HUES64 (cell line): ENCODE data around the gene TMEM120A.

Experiments used
- H3K27ac ChIP-seq: 2 replicates; pipeline ENCODE4 v1.7.0; 2013; ENCODE audit warnings: low read depth, low read length, inconsistent platforms
- H3K27me3 ChIP-seq: 2 replicates; pipeline ENCODE4 v1.6.1; 2013; ENCODE audit warnings: mild to moderate bottlenecking, low read length; ENCODE audit not compliant: insufficient read depth
- H3K36me3 ChIP-seq: 2 replicates; pipeline ENCODE4 v1.6.1; 2013; ENCODE audit warnings: mild to moderate bottlenecking, low read length; ENCODE audit not compliant: insufficient read depth
- H3K4me1 ChIP-seq: 2 replicates; pipeline ENCODE4 v1.6.1; 2013; ENCODE audit warnings: mild to moderate bottlenecking, low read length, moderate library complexity; ENCODE audit not compliant: insufficient read depth
- H3K4me3 ChIP-seq: 2 replicates; pipeline ENCODE4 v1.5.1; 2013; ENCODE audit warnings: mild to moderate bottlenecking, low read length, moderate library complexity
- H3K9ac ChIP-seq: 2 replicates; pipeline ENCODE4 v1.6.1; 2013; ENCODE audit warnings: mild to moderate bottlenecking, low read depth, low read length
- H3K9me3 ChIP-seq: 2 replicates; pipeline ENCODE4 v1.6.1; 2013; ENCODE audit warnings: low read depth, low read length; ENCODE audit not compliant: insufficient read depth
- WGBS: fragments of 150-250, 120-280 bp; methylation state at CpG from one replicate; pipeline ENCODE4 v1.1.7; 2013; ENCODE audit warnings: missing lambda C conversion rate; 5-methylcytosine and 5-hydroxymethylcytosine counted together

The TMEM120A gene

DNA sequence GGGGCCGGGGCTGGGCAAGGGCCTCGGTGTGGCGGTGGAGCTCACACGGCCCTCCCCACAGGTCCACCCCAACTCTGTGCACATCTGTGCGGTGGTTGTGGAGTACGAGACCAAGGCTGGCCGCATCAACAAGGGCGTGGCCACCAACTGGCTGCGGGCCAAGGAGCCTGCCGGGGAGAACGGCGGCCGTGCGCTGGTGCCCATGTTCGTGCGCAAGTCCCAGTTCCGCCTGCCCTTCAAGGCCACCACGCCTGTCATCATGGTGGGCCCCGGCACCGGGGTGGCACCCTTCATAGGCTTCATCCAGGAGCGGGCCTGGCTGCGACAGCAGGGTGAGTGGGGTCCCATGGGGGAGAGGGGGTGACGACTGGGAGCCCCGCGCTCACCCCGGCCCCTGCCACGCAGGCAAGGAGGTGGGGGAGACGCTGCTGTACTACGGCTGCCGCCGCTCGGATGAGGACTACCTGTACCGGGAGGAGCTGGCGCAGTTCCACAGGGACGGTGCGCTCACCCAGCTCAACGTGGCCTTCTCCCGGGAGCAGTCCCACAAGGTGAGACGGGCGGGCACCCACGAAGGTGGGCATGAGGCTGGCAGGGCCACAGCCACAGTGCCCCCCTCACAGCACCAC is 8.8 kb downstream of the TMEM120A start:
- H3K27ac ChIP-seq: no peak overlapping the region
- no peaks in the 10 kb centered on the region for H3K9me3 ChIP-seq
- H3K4me3 ChIP-seq: no peak overlapping the region
- H3K36me3 ChIP-seq: peaks cover 70% of the 10 kb centered on the region
- no peak overlapping the region for H3K9ac ChIP-seq
- 95% methylated on average over 41 of the region's 41 CpGs for WGBS
- H3K4me1 ChIP-seq: peaks cover 6% of the 10 kb centered on the region; the same call in 1 of the 2 replicates
- no peaks in the 10 kb centered on the region for H3K27me3 ChIP-seq

DNA sequence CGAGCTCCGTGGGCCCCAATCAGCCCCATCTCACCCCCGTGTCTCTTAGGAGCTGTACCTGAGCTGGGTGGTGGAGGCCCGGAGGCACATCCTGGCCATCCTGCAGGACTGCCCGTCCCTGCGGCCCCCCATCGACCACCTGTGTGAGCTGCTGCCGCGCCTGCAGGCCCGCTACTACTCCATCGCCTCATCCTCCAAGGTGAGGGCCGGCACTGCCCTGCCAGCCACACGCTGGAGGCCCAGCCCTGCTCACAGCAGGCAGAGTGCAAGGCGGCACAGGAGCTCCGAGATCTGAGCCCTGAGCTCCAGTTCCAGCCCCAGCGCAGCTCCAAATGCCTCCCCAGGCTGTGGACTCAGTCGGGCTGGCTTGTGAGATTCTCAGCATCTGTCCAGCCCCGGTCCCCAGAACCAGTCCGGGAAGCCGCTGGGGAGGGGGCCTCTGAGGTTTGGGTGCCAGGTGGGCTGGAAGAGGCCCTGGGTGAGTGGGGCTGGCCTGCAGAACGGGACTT is 9.3 kb downstream of the TMEM120A start:
- no peak overlapping the region for H3K9ac ChIP-seq
- H3K4me1 ChIP-seq: peaks cover 6% of the 10 kb centered on the region; the same call in 1 of the 2 replicates
- WGBS: 90% methylated on average over 21 of the region's 21 CpGs
- no peaks in the 10 kb centered on the region for H3K9me3 ChIP-seq
- H3K27ac ChIP-seq: no peak overlapping the region
- H3K27me3 ChIP-seq: no peaks in the 10 kb centered on the region
- no peak overlapping the region for H3K4me3 ChIP-seq
- peaks cover 76% of the 10 kb centered on the region for H3K36me3 ChIP-seq

DNA sequence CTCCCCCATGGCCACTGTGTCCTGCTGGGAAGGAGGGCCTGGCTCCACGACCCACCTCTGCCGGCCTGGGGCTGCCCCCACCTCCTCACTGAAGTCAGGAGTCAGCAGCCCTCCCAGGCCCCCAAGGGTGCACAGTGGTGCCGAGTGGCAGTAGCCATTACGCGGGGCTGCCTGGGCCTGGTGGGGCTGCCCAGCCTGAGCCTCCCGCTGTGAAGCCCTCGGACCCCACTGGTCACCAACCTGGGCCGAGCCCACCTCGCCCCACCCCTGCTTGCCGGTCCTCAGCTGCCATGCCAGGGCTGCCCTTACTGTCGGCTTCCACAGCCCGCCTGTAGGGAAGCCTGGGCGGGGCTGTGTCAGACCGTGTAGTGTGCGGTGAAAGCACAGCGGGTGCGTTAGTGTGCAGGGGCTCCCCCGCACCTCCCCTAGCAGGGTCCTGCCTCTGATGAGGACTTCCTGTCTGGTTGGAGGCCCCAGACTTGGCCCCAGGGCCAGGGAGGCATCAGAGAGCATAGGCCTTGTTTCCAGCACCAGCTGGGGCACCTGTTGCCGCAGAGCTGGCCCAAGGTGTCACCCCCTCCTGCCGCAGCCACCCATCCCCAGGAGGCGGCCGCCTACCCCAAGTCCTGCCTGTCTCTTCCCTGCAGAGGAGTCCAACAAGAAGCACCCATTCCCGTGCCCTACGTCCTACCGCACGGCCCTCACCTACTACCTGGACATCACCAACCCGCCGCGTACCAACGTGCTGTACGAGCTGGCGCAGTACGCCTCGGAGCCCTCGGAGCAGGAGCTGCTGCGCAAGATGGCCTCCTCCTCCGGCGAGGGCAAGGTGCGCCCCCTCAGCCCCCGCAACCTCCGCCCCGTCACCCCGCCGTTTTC is 10.0 kb downstream of the TMEM120A start:
- Histone ChIP-seq H3K27ac (no peak overlapping the region), H3K9me3 (no peaks in the 10 kb centered on the region), H3K36me3 (peaks cover 83% of the 10 kb centered on the region), H3K27me3 (no peaks in the 10 kb centered on the region), H3K9ac (no peak overlapping the region), H3K4me3 (no peak overlapping the region), H3K4me1 (peaks cover 4% of the 10 kb centered on the region; the same call in 1 of the 2 replicates)
- 92% methylated on average over 44 of the region's 44 CpGs for WGBS

DNA sequence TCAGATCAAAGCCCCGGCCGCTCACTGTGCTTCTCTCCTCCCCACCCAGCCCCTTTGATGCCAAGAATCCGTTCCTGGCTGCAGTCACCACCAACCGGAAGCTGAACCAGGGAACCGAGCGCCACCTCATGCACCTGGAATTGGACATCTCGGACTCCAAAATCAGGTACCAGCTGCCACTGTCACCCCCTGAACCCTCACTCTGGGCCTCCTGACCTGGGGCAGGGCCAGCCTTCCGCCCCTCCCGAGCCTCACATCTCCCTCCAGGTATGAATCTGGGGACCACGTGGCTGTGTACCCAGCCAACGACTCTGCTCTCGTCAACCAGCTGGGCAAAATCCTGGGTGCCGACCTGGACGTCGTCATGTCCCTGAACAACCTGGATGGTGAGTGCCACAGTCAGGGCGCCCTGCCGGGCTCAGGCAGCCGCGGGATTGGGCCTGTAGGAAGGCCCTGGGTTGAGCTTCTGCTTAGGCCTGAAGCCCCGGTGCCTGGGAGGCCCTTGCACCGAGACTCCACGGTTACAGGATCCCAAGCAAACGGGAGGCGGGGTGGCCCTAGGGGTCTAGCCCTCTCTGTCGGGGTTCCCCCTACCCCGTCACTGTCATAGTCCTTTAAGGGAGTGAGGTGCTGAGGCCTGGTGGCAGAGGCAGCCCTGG is 10.8 kb downstream of the TMEM120A start:
- no peak overlapping the region for H3K4me3 ChIP-seq
- H3K9ac ChIP-seq: no peak overlapping the region
- no peaks in the 10 kb centered on the region for H3K9me3 ChIP-seq
- WGBS: 95% methylated on average over 26 of the region's 26 CpGs
- no peaks in the 10 kb centered on the region for H3K27me3 ChIP-seq
- H3K36me3 ChIP-seq: peaks cover 88% of the 10 kb centered on the region
- H3K27ac ChIP-seq: no peak overlapping the region
- H3K4me1 ChIP-seq: no peaks in the 10 kb centered on the region

DNA sequence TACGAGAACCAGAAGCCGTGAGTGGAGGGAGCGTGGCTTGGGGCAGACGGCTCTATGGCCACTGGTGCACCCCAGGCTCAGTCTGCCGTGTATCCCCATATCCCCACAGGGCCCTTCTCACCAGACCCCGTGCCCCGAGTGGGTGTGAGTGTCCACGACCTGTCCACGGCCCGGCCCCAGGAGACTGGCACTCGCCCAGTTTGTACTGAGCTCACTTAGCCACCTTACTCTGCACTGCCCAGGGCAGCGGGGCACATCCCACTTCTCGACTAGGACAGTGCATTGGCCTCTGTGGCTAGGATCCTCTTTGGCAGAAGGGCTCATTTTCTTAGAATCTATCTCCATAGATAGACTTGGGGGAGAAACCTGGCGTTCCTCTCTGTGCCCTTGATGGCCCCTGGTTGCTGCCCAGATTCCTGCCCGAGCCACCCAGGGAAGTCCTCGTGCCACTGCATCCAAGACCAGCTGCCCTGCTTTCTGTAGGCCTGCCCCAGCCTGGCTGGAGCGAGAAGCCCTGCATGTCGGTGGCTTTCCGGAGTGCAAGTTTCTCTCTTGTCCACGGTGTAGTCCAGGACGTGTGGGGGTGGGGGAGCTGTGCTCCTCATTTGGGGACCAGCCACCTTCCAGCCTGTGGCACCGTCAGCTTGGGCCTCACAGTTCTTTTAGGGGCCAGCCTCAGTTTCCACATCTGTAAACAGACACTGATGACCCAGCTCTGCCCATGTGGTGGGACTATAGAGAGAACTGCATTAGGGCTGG is 11.9 kb downstream of the TMEM120A start:
- no peaks in the 10 kb centered on the region for H3K4me1 ChIP-seq
- H3K9me3 ChIP-seq: no peaks in the 10 kb centered on the region
- H3K36me3 ChIP-seq: peaks cover 92% of the 10 kb centered on the region
- H3K4me3 ChIP-seq: no peak overlapping the region
- H3K27ac ChIP-seq: no peak overlapping the region
- H3K27me3 ChIP-seq: no peaks in the 10 kb centered on the region
- H3K9ac ChIP-seq: no peak overlapping the region
- WGBS: 91% methylated on average over 22 of the region's 22 CpGs

DNA sequence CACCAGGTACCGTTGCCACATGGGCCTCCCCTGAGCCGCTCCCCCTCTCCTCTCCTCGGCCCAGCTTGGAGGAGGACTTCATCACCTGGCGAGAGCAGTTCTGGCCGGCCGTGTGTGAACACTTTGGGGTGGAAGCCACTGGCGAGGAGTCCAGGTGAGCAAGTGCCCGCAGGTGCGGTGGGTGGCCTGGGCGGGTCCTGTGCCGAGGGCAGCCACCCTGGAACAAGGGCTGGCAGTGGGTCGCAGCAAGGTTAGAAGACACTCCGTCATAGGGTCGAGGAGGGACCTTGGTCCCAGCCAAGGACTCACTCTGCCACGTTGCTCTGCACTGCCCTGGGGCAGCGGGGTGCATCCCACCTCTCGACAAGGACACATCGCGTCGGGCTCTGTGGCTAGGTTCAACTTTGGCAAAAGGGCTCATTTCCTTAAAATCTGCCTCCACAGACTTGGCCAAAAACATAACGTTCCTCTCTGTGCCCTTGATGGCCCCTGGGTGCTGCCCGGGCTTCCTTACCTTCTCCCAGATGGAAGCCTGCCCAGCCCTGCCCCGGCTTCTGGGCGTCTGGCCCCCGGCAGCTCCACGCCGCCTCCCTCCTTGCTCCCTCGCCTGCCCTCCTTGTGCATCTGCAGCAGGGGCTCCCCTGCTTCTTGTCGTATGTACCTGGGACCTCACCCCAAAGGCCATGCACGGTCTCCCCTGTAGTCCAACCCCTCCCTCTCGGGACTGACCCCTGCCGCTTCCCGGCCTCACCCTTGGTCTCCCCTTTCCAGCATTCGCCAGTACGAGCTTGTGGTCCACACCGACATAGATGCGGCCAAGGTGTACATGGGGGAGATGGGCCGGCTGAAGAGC is 12.7 kb downstream of the TMEM120A start:
- no peak overlapping the region for H3K27ac ChIP-seq
- H3K9ac ChIP-seq: no peak overlapping the region
- H3K36me3 ChIP-seq: peaks cover 85% of the 10 kb centered on the region
- WGBS: 89% methylated on average over 38 of the region's 38 CpGs
- H3K9me3 ChIP-seq: no peaks in the 10 kb centered on the region
- no peak overlapping the region for H3K4me3 ChIP-seq
- no peaks in the 10 kb centered on the region for H3K27me3 ChIP-seq
- no peaks in the 10 kb centered on the region for H3K4me1 ChIP-seq

DNA sequence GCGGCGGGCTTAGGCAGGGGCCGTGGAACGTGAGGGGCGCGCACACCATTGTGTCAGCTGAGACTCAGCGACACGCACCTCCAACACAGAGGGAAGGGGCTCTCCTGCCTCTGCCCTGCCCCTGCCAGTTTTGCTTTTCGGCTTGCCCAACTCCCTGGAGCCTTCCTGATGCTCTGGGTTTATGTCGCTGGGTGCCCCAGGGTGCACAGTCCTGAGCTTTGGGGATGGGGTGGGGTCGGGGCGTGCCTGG is 13.3 kb downstream of the TMEM120A start:
- H3K9me3 ChIP-seq: no peaks in the 10 kb centered on the region
- H3K36me3 ChIP-seq: peaks cover 79% of the 10 kb centered on the region
- H3K9ac ChIP-seq: no peak overlapping the region
- no peak overlapping the region for H3K27ac ChIP-seq
- H3K4me3 ChIP-seq: no peak overlapping the region
- no peaks in the 10 kb centered on the region for H3K4me1 ChIP-seq
- 87% methylated on average over 12 of the region's 12 CpGs for WGBS
- H3K27me3 ChIP-seq: no peaks in the 10 kb centered on the region

DNA sequence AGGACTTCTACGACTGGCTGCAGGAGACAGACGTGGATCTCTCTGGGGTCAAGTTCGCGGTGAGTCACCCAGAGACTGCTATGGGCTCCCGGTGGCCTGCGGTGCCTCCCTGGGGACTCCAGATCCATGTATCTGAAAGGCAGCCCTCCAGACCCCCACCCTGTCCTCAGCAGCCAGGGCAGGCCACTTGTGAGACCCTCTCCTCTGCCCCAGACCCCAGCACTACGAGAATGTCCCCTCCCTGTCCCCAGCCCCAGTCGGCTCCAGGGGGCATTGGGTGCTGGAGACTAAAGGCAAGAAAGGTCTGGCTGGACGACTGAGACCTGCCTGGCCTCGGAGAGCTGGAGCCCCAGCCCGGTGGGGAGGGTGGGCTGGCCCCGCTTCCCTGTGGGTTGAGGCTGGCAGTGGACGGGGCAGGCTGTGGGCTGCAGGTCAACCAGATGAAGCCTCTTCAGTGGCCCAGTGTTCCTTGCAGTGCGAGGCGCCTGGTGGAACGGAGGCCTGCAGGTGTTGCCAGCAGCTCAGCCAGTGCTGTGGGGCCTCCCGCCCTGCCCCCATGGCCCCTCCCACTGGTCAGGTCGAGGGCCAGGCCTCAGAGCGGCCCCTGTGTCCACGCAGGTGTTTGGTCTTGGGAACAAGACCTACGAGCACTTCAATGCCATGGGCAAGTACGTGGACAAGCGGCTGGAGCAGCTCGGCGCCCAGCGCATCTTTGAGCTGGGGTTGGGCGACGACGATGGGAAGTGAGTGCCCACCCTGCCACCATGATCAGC is 13.8 kb downstream of the TMEM120A start:
- H3K4me1 ChIP-seq: no peaks in the 10 kb centered on the region
- no peaks in the 10 kb centered on the region for H3K9me3 ChIP-seq
- no peak overlapping the region for H3K4me3 ChIP-seq
- no peak overlapping the region for H3K9ac ChIP-seq
- peaks cover 78% of the 10 kb centered on the region for H3K36me3 ChIP-seq
- no peaks in the 10 kb centered on the region for H3K27me3 ChIP-seq
- 94% methylated on average over 29 of the region's 29 CpGs for WGBS
- H3K27ac ChIP-seq: no peak overlapping the region

DNA sequence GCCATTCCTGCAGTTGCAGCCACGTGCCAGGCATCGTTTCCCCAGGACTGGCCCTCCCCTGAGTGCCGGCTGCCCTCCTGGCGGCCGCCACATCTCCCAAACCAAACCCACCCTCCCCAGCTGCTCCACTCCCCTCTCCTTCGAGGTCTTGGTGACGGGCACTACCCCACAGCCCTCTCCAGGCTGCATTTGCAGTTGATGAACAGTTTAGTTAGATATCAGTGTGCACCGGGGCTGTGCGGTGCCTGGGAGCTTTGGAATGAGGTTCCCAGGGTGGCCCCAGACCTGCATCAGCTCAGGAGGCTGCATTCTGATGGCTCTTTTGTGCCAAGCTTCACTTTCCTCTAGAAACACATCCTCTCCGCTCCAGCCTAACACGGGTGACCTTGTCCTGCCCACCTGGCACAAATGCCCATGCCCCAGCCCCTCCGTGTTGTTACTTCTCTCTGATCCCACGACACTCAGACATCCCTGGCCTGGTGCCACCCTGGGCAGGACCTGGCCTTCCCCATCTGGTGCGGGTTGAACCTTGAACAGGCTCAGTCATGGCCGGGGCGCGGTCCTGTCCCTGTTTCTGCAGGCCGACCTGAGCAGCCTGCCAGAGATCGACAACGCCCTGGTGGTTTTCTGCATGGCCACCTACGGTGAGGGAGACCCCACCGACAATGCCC is 14.5 kb downstream of the TMEM120A start:
- Histone ChIP-seq H3K27ac (no peak overlapping the region), H3K27me3 (no peaks in the 10 kb centered on the region), H3K36me3 (peaks cover 73% of the 10 kb centered on the region), H3K9ac (no peak overlapping the region), H3K4me1 (no peaks in the 10 kb centered on the region), H3K4me3 (no peak overlapping the region), H3K9me3 (no peaks in the 10 kb centered on the region)
- WGBS: 93% methylated on average over 22 of the region's 22 CpGs
